PC-9 (cell line): Measurements from ENCODE around the gene FNDC10.

Experiments used
- EZH2 ChIP-seq: fragments of 200-600 bp; sonication (generic); IDR thresholded peaks from 2 replicates; pipeline ENCODE4 v1.8.0; 2017; ENCODE audit warnings: antibody characterized with exemption, low read depth
- TF ChIP-seq, protein P1 (sequence below): fragments of 200-600 bp; sonication (generic); conservative IDR thresholded peaks from 2 replicates; pipeline ENCODE4 v1.6.1; 2017; ENCODE audit warnings: mixed run types, antibody characterized with exemption, mild to moderate bottlenecking, moderate library complexity

DNA sequence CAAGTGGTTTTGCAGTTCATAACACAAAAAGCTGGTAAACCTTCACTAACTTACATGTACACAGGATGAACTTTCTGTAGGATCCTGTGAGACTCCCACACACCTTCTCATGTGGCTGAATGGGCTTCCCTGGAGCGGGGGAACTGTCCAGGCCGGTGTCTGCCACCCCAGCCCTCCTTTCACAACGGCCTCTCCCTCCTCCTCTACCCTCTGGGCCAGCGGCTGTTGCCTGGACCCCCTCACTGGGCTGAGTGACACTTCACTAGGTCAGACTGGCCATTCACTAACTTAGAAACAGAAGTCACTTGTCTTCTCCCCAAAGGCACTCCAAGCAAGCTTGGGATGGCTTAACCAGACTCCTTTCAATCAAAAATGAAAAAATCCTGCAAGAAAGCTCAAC, 41.3 kb downstream of the FNDC10 start:
- TF ChIP-seq, protein P1, sequence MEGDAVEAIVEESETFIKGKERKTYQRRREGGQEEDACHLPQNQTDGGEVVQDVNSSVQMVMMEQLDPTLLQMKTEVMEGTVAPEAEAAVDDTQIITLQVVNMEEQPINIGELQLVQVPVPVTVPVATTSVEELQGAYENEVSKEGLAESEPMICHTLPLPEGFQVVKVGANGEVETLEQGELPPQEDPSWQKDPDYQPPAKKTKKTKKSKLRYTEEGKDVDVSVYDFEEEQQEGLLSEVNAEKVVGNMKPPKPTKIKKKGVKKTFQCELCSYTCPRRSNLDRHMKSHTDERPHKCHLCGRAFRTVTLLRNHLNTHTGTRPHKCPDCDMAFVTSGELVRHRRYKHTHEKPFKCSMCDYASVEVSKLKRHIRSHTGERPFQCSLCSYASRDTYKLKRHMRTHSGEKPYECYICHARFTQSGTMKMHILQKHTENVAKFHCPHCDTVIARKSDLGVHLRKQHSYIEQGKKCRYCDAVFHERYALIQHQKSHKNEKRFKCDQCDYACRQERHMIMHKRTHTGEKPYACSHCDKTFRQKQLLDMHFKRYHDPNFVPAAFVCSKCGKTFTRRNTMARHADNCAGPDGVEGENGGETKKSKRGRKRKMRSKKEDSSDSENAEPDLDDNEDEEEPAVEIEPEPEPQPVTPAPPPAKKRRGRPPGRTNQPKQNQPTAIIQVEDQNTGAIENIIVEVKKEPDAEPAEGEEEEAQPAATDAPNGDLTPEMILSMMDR = no peak
- no peak for TF ChIP-seq EZH2
